Ammon's horn (tissue), 1 donor: ENCODE results near the gene PDZD7.

ENCODE experiments used
- DNase-seq: peaks from one replicate; pipeline ENCODE4 v3.0.0-alpha.2; 2016; ENCODE audit warnings: low spot score

The PDZD7 gene

GRCh38 chr10:100966887-100967286 lies 64.0 kb downstream of the PDZD7 start:
- DNase-seq: no peak

- no peak for DNase-seq
These were observed 65.1 kb downstream of the PDZD7 start for GRCh38 chr10:100965820-100966219.

- DNase-seq: no peak
These were observed 67.1 kb downstream of the PDZD7 start for GRCh38 chr10:100963826-100964225.

DNA sequence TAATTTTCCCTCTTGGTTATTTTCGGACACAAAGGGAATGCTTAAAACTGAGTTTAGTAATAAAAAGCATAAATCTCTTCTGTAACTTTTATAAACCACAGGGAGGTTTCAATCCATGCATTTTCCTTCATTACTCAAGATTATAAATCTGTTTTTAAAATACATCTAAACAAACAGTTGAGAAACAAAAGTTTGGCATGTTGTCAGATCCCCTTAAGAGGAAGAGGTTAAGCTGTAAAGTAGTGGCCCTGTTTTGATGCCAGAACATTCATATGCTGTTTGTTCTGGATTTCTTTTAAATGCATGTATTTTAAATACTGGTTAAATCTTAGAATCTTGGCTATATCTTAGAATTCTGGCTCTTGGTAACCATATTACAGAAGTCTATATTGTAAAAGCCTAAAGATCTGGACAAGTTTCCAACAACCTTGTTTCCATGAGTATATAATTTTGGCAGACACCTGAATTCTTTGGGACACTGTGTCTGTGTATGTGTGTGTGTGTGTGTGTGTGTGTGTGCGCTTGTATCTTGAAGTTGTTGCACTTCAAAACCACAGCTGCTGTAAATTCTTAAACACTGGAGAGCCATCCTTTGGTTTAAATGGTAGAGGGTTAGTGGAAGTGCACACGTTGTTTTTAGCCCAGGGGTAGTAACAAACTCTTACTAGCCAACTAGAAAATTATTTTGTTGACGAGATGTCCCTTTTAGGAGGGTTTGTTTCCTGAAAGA lies 68.4 kb downstream of the PDZD7 start:
- DNase-seq: no peak

DNA sequence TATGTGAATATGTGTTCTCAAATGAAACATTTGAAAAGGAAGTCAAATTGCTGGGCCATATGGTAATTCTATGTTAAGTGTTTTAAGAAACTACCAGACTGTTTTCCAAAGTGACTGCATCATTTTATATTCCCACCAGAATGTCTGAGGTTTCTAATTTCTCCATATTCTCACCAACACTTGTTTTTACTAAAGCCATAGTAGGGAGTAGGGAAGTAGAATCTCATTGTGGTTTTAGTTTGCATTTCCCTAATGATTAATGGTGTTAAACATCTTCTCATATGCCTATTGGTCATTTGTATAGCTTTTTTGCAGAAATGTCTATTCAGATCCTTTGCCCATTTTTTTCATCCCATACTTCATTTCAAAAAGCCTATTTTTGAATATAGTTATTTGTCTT lies 70.7 kb downstream of the PDZD7 start:
- no peak for DNase-seq
